Neural cell (in vitro differentiated cells): ENCODE results near the gene PTPRU. TPM values are rescaled to one million over a fixed set of nuclear protein-coding genes. Genes with fewer than 3 reads are reported as not detected.
A peak's percentile ranks its signal among the peaks of the same experiment; 100 is the strongest.

Experiments
- H2AFZ ChIP-seq: fragments of 200-600, 300-800 bp; sonication (generic), shearing (Covaris generic); 2 replicates; pipeline ENCODE4 v1.6.0; 2014; ENCODE audit warnings: low read depth, mild to moderate bottlenecking, antibody characterized with exemption, low read length, moderate library complexity
- H3F3A ChIP-seq: fragments of 200-600 bp; shearing (Covaris generic); 2 replicates; pipeline ENCODE4 v1.6.1; 2016; ENCODE audit warnings: mild to moderate bottlenecking, moderate library complexity, mixed read lengths, antibody characterized with exemption, low read length; ENCODE audit not compliant: insufficient read depth, poor library complexity, severe bottlenecking
- H3K27ac ChIP-seq: fragments of 200-600, 300-800 bp; sonication (generic), shearing (Covaris generic); 2 replicates; pipeline ENCODE4 v1.5.1; 2014; ENCODE audit warnings: mild to moderate bottlenecking, low read length, moderate library complexity
- H3K27me3 ChIP-seq: fragments of 300-800, 200-600 bp; sonication (generic), shearing (Covaris generic); 2 replicates; pipeline ENCODE4 v1.6.0; 2014; ENCODE audit warnings: mild to moderate bottlenecking, low read depth, low read length, moderate library complexity; ENCODE audit not compliant: insufficient read depth
- H3K36me3 ChIP-seq: fragments of 300-800, 200-600 bp; sonication (generic), shearing (Covaris generic); 2 replicates; pipeline ENCODE4 v1.5.1; 2014; ENCODE audit warnings: mild to moderate bottlenecking, antibody characterized with exemption, low read length, moderate library complexity; ENCODE audit not compliant: insufficient read depth
- H3K4me2 ChIP-seq: fragments of 300-800, 200-600 bp; sonication (generic), shearing (Covaris generic); 2 replicates; pipeline ENCODE4 v1.6.0; 2014; ENCODE audit warnings: mild to moderate bottlenecking, low read length
- H3K4me3 ChIP-seq: fragments of 300-800, 200-600 bp; sonication (generic), shearing (Covaris generic); 2 replicates; pipeline ENCODE4 v1.5.1; 2014; ENCODE audit warnings: mild to moderate bottlenecking, low read length, moderate library complexity
- H3K79me2 ChIP-seq: fragments of 200-600 bp; shearing (Covaris generic); replicated peaks from 2 replicates; pipeline ENCODE4 v1.6.0; 2014; ENCODE audit warnings: mild to moderate bottlenecking, low read length, moderate library complexity; ENCODE audit not compliant: insufficient read depth
- H3K9ac ChIP-seq: fragments of 300-800, 200-600 bp; sonication (generic), shearing (Covaris generic); 2 replicates; pipeline ENCODE4 v1.6.1; 2016; ENCODE audit warnings: mild to moderate bottlenecking, low read length, mixed read lengths
- H3K9me2 ChIP-seq: fragments of 200-600 bp; shearing (Covaris generic); 2 replicates; pipeline ENCODE4 v1.6.1; 2016; ENCODE audit warnings: mild to moderate bottlenecking, low read length, mixed read lengths; ENCODE audit not compliant: insufficient read depth
- H3K9me3 ChIP-seq: fragments of 200-600, 300-800 bp; sonication (generic), shearing (Covaris generic); 2 replicates; pipeline ENCODE4 v1.6.1; 2016; ENCODE audit warnings: mild to moderate bottlenecking, mixed run types, low read length, moderate library complexity, mixed read lengths
- H4K20me1 ChIP-seq: fragments of 200-600 bp; shearing (Covaris generic); 2 replicates; pipeline ENCODE4 v1.6.1; 2016; ENCODE audit warnings: mild to moderate bottlenecking, mixed run types; ENCODE audit not compliant: insufficient read depth
- CTCF ChIP-seq: fragments of 450-650 bp; IDR thresholded peaks from 2 replicates; pipeline ENCODE4 v1.5.1; 2014; ENCODE audit warnings: antibody characterized with exemption, mild to moderate bottlenecking, moderate library complexity; ENCODE audit not compliant: poor library complexity, severe bottlenecking
- EP300 ChIP-seq: fragments of 450-650 bp; conservative IDR thresholded peaks from 2 replicates; pipeline ENCODE4 v1.6.1; 2014; ENCODE audit warnings: antibody characterized with exemption, mild to moderate bottlenecking, moderate library complexity; ENCODE audit not compliant: poor library complexity, severe bottlenecking
- EZH2 ChIP-seq: fragments of 200-600, 300-800 bp; shearing (Covaris generic), sonication (generic); IDR thresholded peaks from 2 replicates; pipeline ENCODE4 v1.6.1; 2014; ENCODE audit warnings: antibody characterized with exemption, low read length, borderline replicate concordance, mild to moderate bottlenecking; ENCODE audit not compliant: insufficient read depth, poor library complexity, severe bottlenecking
- MXI1 ChIP-seq: fragments of 450-650 bp; conservative IDR thresholded peaks from 2 replicates; pipeline ENCODE4 v1.6.1; 2014; ENCODE audit warnings: antibody characterized with exemption, mild to moderate bottlenecking; ENCODE audit not compliant: poor library complexity, severe bottlenecking
- POLR2AphosphoS5 ChIP-seq: IDR thresholded peaks from 2 replicates; pipeline ENCODE4 v1.6.1; 2012
- RAD21 ChIP-seq: fragments of 450-650 bp; conservative IDR thresholded peaks from 2 replicates; pipeline ENCODE4 v1.6.1; 2014; ENCODE audit warnings: antibody characterized with exemption, mild to moderate bottlenecking, moderate library complexity
- REST ChIP-seq: IDR thresholded peaks from 2 replicates; pipeline ENCODE4 v1.6.1; 2012; ENCODE audit warnings: borderline replicate concordance
- SMC3 ChIP-seq: fragments of 450-650 bp; conservative IDR thresholded peaks from 2 replicates; pipeline ENCODE4 v1.6.1; 2014; ENCODE audit warnings: antibody characterized with exemption, mild to moderate bottlenecking, moderate library complexity; ENCODE audit not compliant: poor library complexity
- TAF1 ChIP-seq: IDR thresholded peaks from 2 replicates; pipeline ENCODE4 v1.6.1; 2012; ENCODE audit warnings: low read depth
- polyA plus RNA-seq: library from polyadenylated mRNA; depleted of rRNA; stranded (reverse); fragments of >200 nt; gene quantifications from 2 replicates; pipeline ENCODE4 v1.2.3, GENCODE V29; 2014

PTPRU gene
- polyA plus RNA-seq, 1 donor from 2014 or later, result 5.0 TPM

DNA sequence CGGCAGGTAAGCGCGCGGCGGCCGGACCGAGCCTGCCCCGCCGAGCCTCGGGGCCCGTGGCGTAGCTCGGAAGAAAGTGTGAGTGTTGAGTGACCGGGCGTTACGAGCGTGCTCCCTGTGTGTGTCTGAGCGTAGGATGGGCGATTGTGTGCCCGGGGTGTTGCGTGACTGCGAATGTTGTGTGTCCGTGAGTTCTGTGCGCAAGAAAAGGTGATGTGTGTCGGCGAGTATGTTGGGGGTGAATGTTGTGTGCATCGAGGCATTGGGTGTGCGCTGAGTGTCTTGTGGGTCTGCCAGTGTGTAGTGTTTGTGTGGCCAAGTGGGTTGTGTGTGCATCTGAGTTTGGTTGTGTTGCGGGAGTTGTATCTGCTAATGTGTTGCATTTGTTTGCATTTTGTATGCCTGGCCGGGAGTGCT lies 398 bp downstream of the PTPRU start:
- peak overlapping the region; percentile 27 for H2AFZ ChIP-seq
- peak; percentile 20 for TF ChIP-seq POLR2AphosphoS5
- TF ChIP-seq SMC3, result no peak
- peak; percentile 35 for TF ChIP-seq EZH2
- no peak for TF ChIP-seq TAF1
- no peak for TF ChIP-seq CTCF
- TF ChIP-seq EP300, result no peak
- no peak for TF ChIP-seq REST
- TF ChIP-seq MXI1, result peak; percentile 0
- TF ChIP-seq RAD21, result no peak
- H3K9me3 ChIP-seq, result no peaks in the 10 kb centered on the region
- no peak overlapping the region for H3K27ac ChIP-seq
- H3K79me2 ChIP-seq, result no peaks in the 10 kb centered on the region
- H3F3A ChIP-seq, result no peaks in the 10 kb centered on the region
- H3K9me2 ChIP-seq, result no peaks in the 10 kb centered on the region
- H3K36me3 ChIP-seq, result no peaks in the 10 kb centered on the region
- H3K9ac ChIP-seq, result peak overlapping the region; percentile 60
- peak overlapping the region; percentile 73 for H3K4me3 ChIP-seq
- no peaks in the 10 kb centered on the region for H4K20me1 ChIP-seq
- H3K27me3 ChIP-seq, result peaks cover 34% of the 10 kb centered on the region
- H3K4me2 ChIP-seq, result peak overlapping the region; percentile 59

GRCh38 chr1:29237129-29237821 lies 953 bp downstream of the PTPRU start:
- Histone ChIP-seq H3K79me2 (no peaks in the 10 kb centered on the region), H3K27me3 (peaks cover 34% of the 10 kb centered on the region), H3K27ac (no peak overlapping the region), H3K4me2 (peak overlapping the region; percentile 59), H2AFZ (no peak overlapping the region), H4K20me1 (no peaks in the 10 kb centered on the region), H3K9me2 (no peaks in the 10 kb centered on the region), H3K4me3 (peak overlapping the region; percentile 73), H3K9me3 (no peaks in the 10 kb centered on the region), H3F3A (no peaks in the 10 kb centered on the region), H3K9ac (peak overlapping the region; percentile 60), H3K36me3 (no peaks in the 10 kb centered on the region)
- no peak for TF ChIP-seq POLR2AphosphoS5
- no peak for TF ChIP-seq SMC3
- TF ChIP-seq RAD21, result peak; percentile 13
- TF ChIP-seq EP300, result no peak
- no peak for TF ChIP-seq REST
- no peak for TF ChIP-seq TAF1
- no peak for TF ChIP-seq MXI1
- no peak for TF ChIP-seq CTCF
- TF ChIP-seq EZH2, result peak; percentile 39
